ENCODE results near the gene ZNF19.
"Not testable (repeated sequence)": the region's sequence is repeated elsewhere in the genome, so short reads cannot be mapped to it uniquely, and the experiment has no call there.

ZNF19 gene

GRCh38 chr16:71489122-71489521, at the start of gene ZNF19:
TSS of gene ZNF19 (minus strand) at chr16:71489324. CDS start at chr16:71482114, 7,210 bp downstream.
- DNase-seq: no peak

GRCh38 chr16:71537643-71538042, 48.5 kb upstream of the ZNF19 start:
- peak; percentile 18 for DNase-seq

- DNase-seq: no peak
These were observed 47.8 kb upstream of the ZNF19 start for GRCh38 chr16:71536752-71537499.

- no peak for DNase-seq
These were observed 43.2 kb upstream of the ZNF19 start for GRCh38 chr16:71532366-71532765.

GRCh38 chr16:71528863-71529262, 39.7 kb upstream of the ZNF19 start:
- DNase-seq: no peak

- no peak for DNase-seq
These were observed 39.1 kb upstream of the ZNF19 start for GRCh38 chr16:71528257-71528656.

GRCh38 chr16:71526111-71526631, 37.0 kb upstream of the ZNF19 start, which contains the start of gene CHST4:
TSS of gene CHST4 (plus strand) at chr16:71526426. CDS start at chr16:71536678, 10,252 bp downstream.
- DNase-seq: no peak

GRCh38 chr16:71524566-71525553, 35.7 kb upstream of the ZNF19 start:
- DNase-seq: no peak

- DNase-seq: no peak
These were observed 31.4 kb upstream of the ZNF19 start for GRCh38 chr16:71520550-71520949.

- no peak for DNase-seq
These were observed 25.9 kb upstream of the ZNF19 start for GRCh38 chr16:71515026-71515425.

- no peak for DNase-seq
These were observed 25.4 kb upstream of the ZNF19 start for GRCh38 chr16:71514476-71514875.

GRCh38 chr16:71513302-71513701, 24.2 kb upstream of the ZNF19 start:
- no peak for DNase-seq

GRCh38 chr16:71507061-71507460, 17.9 kb upstream of the ZNF19 start:
- no peak for DNase-seq

- DNase-seq: no peak
These were observed 15.8 kb upstream of the ZNF19 start for GRCh38 chr16:71504901-71505300.

- DNase-seq: not testable (repeated sequence)
These were observed 14.9 kb upstream of the ZNF19 start for GRCh38 chr16:71504051-71504450.

- no peak for DNase-seq
These were observed 12.4 kb upstream of the ZNF19 start for GRCh38 chr16:71501547-71501946.

- no peak for DNase-seq
These were observed 11.8 kb upstream of the ZNF19 start for GRCh38 chr16:71500964-71501363.

- peak; percentile 62 for DNase-seq
These were observed 10.7 kb upstream of the ZNF19 start for GRCh38 chr16:71499775-71500364.

- no peak for DNase-seq
These were observed 8.9 kb upstream of the ZNF19 start for GRCh38 chr16:71498031-71498430.

GRCh38 chr16:71493213-71493612, 4.1 kb upstream of the ZNF19 start:
- no peak for DNase-seq

- no peak for DNase-seq
These were observed 3.7 kb upstream of the ZNF19 start for GRCh38 chr16:71492786-71493185.

- DNase-seq: no peak
These were observed 1.9 kb upstream of the ZNF19 start for GRCh38 chr16:71491054-71491453.

GRCh38 chr16:71490361-71490760, 1.2 kb upstream of the ZNF19 start:
- no peak for DNase-seq
